NK-92 treated with Interleukin-12 subunit alpha and Interleukin-12 subunit beta, amount 100 ng/mL, for 24 hours (cell line): ENCODE measurements around the gene CD38.
A peak's percentile ranks its signal among the peaks of the same experiment; 100 is the strongest.
"Not testable (repeated sequence)": the region's sequence is repeated elsewhere in the genome, so short reads cannot be mapped to it uniquely, and the experiment has no call there.

Experiments used
- DNase-seq: peaks from one replicate; lab custom pipeline; 2025; lab: John Stamatoyannopoulos, UW

The CD38 gene

DNA sequence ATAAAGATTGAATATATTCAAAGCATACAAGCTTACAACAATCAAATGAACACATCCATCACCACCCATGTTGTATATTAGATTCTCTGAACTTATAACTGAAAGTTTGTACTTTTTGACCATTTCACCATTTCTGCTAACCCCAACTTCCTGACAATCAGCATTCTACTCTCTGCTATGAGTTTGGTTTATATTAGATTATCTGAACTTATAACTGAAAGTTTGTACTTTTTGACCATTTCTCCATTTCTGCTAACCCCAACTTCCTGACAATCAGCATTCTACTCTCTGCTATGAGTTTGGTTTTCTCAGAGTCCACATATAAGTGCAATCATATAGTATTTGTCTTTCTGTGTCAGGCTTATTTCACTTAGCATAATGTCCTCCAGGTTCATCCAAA, 15.7 kb upstream of the CD38 start:
- DNase-seq, result not testable (repeated sequence)

DNA sequence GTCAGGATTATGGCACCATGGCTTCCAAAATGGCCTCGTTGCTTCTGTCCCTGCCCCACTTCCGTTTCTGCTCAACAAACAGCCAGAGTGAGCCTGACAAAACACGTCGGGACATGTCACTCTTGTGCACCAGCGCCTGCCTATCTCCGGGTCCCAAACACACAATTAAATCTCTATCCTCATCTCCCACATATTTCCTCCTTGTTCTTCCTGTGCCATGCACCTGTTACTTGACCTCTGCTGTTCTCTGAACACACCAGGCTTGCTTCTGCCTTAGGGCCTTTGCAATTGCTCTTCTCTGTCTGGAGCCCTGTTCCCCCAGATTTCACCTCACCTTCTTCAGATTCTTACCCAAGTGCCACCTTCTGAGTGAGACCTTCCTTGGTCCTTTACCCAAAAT, 12.7 kb upstream of the CD38 start:
- no peak for DNase-seq

DNA sequence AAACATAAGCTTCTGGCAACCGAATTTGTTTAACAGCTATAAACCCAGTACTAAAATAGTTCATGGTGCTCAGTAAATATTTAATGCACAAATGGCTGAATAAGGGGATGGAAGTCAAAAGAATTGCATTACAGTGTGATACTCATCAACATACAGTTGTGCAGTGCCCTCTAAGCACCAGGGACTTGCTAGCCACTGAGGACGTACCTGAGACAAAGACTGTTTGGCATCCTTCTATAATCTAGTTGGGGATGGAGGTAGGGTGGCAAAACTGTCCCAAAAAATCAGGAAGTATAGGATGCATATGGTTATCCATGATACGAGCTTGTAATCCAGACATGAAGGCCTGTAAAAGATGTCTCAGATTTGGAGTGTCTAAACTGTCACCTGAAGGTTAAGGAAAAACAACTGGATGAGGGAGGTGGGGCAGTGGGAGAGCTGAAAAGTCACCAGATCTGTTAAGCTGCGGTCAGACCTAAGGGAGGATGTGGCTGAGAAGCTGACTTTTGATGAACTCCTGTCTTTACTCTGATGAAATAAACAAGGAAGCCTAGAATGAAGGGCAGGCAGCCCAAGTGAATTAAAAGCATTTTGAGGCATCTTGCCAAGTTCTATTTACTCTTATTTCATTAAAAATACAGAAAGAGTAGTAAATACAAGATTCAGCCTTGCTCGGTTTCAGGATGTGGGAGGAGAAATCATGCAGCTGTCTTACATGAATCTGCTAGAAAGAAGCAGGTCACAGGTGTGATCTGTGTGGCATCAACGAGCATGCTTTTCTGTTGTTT, 12.0 kb upstream of the CD38 start:
- peak; percentile 33 for DNase-seq

DNA sequence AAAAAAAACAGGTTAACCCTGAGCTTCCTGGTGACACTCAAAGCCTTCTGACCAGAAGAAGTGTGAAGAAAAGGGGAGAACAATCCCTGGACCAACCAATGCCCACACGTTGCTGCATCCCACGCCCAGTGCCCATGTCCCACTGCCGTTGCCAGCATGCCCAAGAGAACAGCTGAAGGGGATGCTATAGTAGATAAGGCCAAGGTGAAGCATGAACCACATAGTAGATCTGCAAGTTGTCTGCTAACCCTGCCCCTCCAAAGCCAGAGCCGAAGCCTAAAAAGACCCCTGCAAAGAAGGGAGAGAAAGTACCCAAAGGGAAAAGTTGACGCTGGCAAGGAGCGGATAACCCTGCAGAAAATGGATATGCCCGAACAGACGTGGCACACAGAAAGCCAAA, 11.3 kb upstream of the CD38 start:
- no peak for DNase-seq

DNA sequence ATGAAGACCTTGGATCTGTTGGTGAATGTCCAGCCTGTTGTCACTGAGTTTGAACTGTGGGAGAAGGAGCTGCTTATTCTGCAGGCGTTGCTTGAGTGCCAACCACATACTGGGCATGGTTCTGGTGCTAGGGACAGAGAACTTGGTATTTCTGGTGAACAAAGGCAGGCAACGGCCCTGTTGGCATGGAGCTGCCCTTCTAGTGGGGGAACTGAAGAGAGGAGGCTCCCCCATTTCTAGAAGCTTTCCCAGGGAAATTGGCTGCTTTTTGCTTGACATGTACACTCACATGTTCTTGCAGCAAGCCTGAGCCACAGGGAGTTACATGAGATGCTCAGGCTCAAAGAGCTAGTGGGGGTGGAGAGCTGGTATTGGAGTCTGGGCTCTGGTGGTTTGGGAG, 8.9 kb upstream of the CD38 start:
- no peak for DNase-seq

DNA sequence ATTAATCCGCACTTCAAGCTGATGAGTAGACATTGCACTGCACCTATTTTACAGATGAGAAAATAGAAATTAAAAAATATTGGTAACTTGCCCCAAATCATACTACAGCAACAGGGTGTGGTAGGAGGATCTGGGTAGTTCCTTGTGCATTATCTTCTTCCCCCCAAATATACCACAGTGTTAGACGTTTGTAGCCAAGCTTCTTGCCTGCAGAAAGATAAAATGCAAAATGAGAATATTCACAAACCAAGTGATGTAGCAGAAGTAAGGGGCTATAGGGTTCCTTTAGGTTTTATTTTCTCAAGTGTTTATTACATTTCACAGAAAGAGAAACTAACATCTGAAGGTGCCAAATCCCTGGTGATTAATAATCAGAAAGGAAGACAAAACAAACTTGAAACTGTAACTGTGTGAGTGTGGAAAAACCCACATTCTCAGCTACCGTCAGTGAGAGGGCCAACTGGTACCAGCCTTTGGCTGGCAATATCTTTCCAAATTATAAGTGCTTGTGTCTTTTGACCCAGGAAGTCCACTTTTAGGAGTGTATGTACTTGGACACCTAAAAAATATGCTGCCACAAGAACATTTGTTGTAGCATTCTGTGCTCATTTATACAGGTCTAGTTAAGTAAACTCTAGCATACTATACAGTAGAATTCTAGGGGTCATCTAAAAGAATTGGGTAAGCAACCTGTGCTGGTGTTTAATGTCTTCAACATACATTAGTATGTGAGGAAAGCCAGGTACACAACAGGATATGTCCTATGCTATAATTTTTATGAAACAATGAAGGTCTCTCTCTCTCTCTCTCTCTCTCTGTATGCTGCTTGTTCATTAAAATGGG, 6.7 kb upstream of the CD38 start:
- no peak for DNase-seq

DNA sequence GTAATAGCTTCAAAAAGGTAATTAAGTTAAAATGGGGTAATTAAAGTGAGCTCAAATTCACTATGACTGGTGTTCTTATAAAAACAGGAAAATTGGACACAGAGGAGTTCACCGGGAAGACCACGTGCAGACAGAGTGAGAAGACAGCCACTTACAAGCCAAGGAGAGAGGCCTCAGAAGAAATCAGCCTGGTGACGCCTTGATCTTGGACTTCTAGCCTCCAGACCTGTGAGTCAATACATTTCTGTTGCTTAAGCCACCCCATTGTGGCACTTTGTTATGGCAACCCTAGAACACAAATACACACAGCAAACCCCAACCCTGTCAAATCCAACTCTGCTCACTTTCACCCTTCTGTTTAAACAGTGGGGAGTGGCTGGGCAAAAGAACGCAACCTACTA, 4.1 kb upstream of the CD38 start:
- peak; percentile 48 for DNase-seq

DNA sequence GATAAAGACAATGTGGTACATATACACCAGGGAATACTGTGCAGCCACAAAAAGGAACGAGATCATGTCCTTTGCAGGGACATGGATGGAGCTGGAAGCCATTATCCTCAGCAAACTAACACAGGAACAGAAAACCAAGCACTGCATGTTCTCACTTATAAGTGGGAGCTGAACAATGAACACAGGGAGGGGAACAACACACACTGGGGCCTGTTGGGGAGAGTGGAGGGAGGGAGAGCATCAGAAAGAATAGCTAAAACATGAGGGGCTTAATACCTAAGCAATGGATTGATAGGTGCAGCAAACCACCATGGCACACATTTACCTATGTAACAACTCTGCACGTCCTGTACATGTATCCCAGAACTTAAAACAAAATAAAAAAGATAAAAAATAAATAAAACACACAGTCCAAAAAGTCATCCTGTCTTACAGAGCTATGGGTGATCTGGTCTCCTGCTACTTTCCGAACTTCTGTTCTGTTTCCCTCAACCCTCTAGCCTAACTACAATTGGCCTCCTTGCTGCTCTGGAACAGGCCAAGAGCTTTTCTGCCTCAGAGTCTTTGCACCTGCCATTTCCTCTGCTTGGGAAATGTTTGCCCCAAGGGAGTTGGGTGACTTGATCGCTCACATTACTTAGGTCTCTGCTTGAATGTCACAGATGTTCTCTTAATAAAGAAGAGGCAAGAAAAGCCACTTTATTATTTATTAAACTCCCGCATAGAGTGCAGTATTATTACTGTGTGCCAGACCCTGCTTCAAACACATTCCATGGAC, 1.1 kb upstream of the CD38 start:
- DNase-seq, result no peak

DNA sequence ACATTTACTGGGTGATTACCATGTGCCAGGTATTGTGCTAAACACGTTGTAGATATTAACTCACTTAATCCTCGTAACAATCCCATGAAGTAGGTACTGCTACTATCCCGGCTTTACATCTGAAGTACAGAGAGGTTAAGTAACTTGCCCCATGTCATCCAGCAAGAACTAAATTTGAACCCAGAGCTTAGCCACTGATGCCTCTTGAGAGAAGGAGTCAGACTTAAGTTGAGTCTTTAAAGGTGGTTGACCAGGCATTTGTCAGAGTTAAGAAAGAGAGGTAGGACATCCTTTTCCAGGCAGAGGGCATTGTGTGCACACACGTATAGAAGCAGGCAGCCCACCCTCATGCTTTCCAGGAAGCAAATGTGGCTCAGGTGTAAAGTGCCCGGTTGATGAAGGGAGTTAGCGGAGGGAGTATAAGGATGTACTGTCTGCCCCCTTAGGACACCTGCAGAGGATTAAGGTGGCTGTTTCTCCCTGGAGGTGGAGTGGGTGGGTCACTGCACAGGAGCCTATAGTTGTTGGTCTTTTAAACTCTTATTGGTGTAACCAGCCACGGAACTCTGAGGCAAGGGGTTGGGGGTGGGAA, 335 bp upstream of the CD38 start:
- DNase-seq, result no peak

DNA sequence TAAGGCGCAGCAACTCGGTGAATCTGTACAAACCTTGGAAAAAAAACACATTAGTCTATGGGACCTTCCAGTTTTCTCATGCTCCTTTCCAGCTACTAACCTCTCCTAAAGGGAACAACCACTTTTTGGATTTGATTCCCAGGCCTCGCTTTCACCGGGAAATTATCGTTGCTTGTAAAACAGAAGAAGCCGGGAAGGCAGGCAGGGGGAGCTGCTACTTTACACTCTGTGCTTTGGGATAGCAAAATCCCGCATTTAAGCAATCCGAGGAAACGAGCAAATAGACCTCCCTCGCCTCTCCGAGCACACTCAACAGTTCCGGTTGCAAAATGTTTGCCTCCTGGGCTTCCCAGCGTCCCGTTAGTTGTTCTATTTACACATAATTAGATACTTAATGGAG, 1.2 kb downstream of the CD38 start:
- peak; percentile 23 for DNase-seq

DNA sequence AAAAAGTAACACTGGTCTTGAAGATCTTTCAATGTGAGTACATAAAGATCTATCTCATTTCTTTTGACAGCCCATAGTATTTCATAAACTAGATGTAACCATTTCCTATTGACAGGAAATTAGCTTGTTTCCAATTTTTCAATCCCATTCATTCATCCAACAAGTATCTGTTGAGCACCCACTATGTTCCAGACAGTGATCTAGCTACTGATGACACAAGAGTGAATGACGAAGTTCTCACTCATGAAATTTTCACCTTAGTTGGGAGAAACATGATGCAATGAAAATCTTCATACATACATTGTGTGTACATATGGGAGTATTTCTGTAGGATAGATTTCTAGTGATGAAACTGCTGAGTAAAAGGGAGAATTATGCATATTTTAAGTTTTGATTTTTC, 1.7 kb downstream of the CD38 start:
- DNase-seq, result no peak

DNA sequence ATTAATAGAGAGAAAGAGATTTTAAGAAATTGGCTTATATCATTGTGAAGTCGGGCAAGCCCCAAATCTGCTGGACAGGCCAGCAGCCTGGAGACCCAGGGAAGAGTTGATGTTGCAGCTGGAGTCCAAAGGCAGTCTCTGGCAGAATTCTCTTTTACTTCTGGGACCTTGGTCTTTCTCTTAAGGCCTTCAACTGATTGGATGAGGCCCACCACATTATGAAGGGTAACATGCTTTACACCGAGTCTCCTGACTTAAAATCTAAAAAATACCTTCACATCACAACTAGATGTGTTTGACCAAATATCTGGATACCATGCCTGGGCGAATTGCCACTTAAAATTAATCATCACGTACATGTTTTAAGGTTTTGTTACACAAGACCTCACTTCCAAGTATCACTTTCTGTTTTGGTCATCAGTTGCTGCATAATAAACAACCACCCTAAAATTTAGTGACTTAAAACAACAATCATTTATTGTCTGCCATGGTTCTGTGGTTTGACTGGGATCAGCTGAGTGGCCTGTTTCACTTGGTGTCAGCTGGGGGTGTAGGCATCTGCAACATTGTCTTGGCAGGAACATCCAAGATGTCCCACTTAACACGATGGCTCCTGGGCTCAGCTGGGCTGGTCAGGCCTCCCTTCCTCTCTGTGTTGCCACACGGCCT, 3.4 kb downstream of the CD38 start:
- peak; percentile 19 for DNase-seq

DNA sequence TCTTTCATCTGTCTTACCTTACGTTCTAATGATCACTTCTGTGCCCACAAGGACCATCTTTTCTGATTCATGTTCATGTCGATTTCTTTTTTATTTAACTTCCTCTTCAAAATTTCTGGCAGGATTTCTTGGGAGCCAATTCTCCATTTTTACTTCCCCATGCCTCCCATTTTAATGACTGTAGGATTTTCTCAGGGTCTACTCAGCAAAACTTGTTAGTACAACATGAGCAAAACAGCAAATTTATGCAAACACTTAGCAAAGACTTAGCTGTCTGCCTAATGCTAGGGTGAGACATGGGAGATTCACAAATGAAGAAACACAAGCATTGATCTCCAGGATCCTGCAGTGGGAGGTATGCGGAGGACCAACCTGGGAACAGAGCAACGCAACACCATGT, 5.5 kb downstream of the CD38 start:
- DNase-seq, result no peak

DNA sequence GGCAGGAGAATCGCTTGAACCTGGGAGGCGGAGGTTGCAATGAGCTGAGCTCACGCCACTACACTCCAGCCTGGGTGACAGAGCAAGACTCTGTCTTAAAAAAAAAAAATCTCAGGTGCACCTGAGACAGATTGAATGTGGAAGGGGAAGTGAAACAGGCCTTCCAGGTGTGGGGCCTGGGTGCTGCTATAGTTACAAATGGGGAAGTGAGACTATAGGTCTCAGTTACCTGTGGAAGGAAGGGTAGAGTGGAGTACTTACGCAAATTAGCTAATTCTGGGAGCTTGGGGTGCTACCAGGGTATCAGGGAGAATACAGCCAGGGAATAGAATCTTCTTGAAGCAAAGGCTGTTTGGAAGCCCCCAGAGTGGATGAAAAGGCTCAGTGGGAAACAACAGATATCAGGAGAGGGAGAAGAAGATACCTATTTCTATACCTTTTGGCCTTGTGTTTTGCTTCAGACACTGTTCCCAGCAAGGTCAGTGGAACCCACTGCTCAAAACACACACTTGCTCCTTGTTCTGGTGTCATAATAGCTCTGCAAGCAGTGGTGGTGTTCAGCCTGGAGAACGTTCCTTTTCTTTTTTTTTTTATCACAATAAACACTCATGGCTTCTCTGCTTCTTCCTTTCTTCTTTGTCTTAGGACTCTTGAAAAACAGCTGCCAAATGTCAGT, 7.0 kb downstream of the CD38 start:
- no peak for DNase-seq

DNA sequence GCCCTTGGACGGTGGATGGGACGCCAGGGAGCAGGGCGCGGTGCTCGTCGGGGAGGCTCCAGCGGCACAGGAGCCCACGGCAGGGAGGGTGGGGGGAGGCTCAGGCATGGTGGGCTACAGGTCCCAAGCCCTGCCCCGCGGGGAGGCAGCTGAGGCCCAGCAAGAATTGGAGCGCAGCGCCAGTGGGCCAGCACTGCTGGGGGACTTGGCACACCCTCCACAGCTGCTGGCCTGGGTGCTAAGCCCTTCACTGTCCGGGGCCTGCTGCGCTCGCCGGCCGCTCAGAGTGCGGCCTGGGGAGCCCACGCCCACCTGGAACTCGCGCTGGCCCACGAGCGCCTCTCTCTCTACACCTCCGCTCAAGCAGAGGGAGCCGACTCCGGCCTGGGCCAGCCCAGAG, 8.6 kb downstream of the CD38 start:
- no peak for DNase-seq

DNA sequence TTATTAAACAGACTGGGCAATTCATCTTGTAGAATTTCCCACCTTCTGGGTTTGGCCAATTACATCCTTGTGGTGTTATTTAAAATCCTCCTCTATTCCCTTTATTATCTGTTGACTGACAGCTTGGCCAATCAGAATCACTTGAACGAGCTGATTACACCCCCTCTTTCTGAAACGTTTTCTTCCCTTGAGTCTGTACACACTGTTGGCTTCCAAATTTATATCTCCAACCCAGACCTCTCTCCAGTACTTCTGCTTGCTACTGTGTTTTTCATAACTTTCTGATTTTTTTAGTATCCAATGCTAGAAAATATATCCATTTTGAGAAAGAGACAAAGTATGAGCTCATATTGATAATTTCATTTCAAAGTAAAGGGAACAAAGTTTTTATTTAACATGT, 14.8 kb downstream of the CD38 start:
- DNase-seq, result no peak

DNA sequence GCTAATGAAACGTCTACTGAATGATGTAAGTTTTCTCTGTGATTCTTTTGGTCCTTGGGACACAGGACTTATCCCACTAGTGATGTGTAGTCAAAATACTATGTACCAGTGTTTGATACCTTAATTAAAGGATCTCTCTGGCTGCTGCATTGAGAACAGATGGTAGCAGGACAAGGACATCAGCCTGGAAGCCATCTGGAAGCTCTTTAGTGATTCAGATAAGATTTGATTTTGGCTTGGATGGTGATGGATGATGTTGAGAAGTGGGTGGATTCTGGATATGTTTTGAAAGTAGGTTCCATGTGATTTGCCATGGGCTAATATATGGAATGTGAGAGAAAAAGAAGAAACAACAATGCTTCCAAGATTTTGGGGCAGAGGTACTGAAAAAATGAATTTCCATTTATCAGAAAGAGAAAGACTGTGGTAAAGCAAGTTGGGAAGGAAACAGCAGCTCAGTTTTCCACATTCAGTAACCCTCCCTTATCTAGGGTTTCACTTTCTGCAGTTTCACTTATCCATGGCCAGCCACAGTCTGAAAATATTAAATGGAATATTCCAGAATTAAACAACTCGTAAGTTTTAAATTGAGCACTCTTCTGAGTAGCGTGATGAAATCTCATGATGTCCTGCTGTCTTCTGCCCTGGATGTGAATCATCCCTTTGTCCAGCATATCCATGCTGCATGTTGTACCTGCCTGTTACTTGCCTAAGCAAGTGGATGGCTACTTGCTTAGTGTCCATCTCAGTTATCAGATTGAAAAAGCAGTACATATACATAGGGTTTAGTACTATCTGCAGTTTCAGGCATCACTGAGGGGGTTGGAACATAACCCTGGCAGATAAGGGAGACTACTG, 15.6 kb downstream of the CD38 start:
- no peak for DNase-seq

DNA sequence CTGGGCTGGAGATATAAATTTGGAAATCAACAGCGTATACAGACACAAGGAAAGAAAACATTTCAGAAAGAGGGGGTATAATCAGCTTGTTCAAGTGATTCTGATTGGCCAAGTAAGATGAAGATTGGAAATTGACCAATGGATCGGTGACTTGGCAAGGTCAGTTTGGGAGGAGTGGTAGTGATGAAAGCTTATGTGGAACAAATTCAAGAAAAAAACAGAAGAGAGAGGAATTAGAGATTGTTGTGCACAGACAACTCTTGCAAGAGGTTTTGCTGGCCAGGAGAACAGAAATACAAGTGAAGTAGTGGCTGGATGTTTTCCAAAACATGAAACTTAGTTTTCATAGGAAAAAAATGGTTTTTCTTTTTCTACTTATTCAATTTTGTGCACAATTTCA, 16.3 kb downstream of the CD38 start:
- DNase-seq, result no peak

DNA sequence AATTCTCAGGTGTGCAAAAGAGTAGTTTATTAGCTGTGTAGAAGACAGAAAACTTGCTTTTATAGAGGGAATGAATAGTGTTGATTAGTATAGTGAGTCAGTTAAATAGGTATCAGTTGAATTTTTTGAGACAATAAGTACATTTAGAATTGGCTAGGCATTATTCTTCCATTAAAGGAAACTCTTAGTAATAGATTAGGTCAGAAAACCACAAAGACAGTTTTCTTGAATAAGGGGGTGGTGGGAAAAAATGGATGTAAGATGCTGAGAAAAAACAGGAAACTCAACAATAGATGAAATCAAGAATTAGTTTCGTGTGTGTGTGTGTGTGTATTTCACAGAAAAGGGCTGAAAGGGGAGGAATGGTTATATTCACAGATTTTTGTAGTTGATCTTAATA, 16.8 kb downstream of the CD38 start:
- DNase-seq, result no peak

DNA sequence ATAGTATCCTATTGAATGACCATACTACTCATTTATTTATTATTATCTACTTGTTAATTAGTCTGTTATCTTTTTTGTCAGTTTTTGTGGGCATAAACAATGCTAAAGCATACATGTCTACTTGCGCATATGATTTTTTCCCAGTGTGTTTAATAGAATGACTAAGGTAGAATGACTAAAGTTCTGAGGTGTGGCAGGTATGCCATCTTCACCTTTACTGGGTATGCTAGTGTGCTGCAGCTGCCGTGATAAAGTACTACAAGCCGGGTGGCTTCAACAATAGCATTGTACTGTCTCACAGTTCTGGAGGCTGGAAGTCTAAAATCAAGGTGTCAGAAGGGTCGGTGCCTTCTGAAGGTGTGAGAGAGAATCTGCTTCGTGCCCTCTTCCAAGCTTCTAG, 19.2 kb downstream of the CD38 start:
- no peak for DNase-seq
